Ectodermal cell (in vitro differentiated cells): ENCODE measurements around the gene IRF7.

Experiments used
- H3K27ac ChIP-seq: 2 replicates; pipeline ENCODE4 v1.7.0; 2013; ENCODE audit warnings: mild to moderate bottlenecking, low read depth, low read length; ENCODE audit not compliant: insufficient read depth, poor library complexity, severe bottlenecking
- H3K27me3 ChIP-seq: 2 replicates; pipeline ENCODE4 v1.7.0; 2013; ENCODE audit warnings: mild to moderate bottlenecking, low read length; ENCODE audit not compliant: insufficient read depth, control insufficient read depth, poor library complexity, severe bottlenecking
- H3K36me3 ChIP-seq: one replicate; pipeline ENCODE4 v1.7.0; 2013; ENCODE audit warnings: low read length; ENCODE audit not compliant: control insufficient read depth, insufficient read depth
- H3K4me1 ChIP-seq: one replicate; pipeline ENCODE4 v1.7.0; 2013; ENCODE audit warnings: low read length; ENCODE audit not compliant: control insufficient read depth, insufficient read depth
- H3K4me3 ChIP-seq: 2 replicates; pipeline ENCODE4 v1.7.0; 2013; ENCODE audit warnings: low read depth, low read length, control low read depth; ENCODE audit not compliant: insufficient read depth
- H3K9me3 ChIP-seq: 2 replicates; pipeline ENCODE4 v1.7.0; 2013; ENCODE audit warnings: mild to moderate bottlenecking, low read length, moderate library complexity; ENCODE audit not compliant: control insufficient read depth
- WGBS, 2 experiments: methylation state at CpG; one replicate each; pipeline ENCODE4 v1.1.7; 2013; ENCODE audit warnings: missing lambda C conversion rate in 2 of 2; 5-methylcytosine and 5-hydroxymethylcytosine counted together

The IRF7 gene

DNA sequence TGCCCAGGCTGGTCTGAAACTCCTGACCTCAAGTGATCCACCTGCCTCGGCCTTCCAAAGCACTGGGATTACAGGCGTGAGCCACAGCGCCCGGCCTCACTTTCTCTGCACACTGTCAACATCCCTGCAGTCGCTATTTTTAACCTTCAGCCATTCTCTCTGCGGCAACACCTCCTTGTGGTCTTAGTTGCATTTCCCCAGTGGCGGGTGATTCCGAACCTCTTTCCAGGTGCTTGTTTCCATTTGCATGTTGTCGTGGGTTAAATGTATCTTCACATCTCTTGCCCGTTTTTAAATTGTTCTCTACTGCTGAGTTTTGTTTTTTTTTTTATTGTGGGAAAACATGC lies 13.5 kb upstream of the IRF7 start:
- Histone ChIP-seq H3K4me1 (no peaks in the 10 kb centered on the region), H3K9me3 (no peaks in the 10 kb centered on the region), H3K36me3 (no peaks in the 10 kb centered on the region), H3K27me3 (peaks cover 28% of the 10 kb centered on the region), H3K27ac (no peak overlapping the region), H3K4me3 (no peak overlapping the region)
- 70% methylated on average over 8 to 10 of the region's 10 CpGs for WGBS, 2 experiments

DNA sequence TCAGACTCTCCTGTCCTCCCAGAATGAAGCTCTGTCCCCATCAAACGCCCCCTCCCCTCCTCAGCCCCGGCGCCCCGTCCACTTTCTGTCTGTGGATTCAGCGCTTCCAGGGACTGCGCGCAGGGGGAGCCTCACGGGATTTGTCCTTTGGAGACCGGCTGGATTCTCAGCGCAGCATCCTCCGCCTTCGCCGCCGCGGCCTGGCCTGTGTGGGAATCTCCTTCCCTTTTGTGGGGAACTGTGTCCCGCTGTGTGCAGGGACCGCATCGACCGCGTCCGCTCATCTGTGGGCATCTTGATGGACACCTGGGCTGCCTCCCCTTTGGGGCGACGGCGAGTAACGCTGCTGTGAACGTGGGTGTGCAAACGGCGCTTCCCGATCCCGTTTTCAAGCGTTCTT lies 12.3 kb upstream of the IRF7 start:
- Histone ChIP-seq H3K4me3 (no peak overlapping the region), H3K9me3 (no peaks in the 10 kb centered on the region), H3K36me3 (no peaks in the 10 kb centered on the region), H3K27ac (no peak overlapping the region), H3K27me3 (peaks cover 28% of the 10 kb centered on the region), H3K4me1 (no peaks in the 10 kb centered on the region)
- WGBS, 2 experiments, result 93% methylated on average over 31 of the region's 31 CpGs

DNA sequence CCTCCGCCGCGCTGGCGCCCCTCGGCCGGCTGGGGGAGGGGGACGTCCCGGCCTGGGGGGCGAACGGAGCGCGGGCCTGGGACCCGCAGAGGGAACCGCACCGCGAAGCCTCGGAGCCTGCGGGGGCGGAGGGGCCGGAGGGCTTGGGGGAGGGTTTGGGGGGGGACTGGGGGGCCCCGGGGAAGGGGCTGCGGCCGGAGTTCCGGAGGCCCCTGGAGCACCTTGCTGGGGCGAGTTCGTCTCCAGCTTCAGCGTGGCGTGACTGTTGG lies 11.5 kb upstream of the IRF7 start:
- peaks cover 28% of the 10 kb centered on the region for H3K27me3 ChIP-seq
- H3K36me3 ChIP-seq, result no peaks in the 10 kb centered on the region
- 37 to 44% methylated on average over 28 of the region's 28 CpGs for WGBS, 2 experiments
- no peaks in the 10 kb centered on the region for H3K9me3 ChIP-seq
- no peak overlapping the region for H3K27ac ChIP-seq
- H3K4me3 ChIP-seq, result no peak overlapping the region
- H3K4me1 ChIP-seq, result no peaks in the 10 kb centered on the region

DNA sequence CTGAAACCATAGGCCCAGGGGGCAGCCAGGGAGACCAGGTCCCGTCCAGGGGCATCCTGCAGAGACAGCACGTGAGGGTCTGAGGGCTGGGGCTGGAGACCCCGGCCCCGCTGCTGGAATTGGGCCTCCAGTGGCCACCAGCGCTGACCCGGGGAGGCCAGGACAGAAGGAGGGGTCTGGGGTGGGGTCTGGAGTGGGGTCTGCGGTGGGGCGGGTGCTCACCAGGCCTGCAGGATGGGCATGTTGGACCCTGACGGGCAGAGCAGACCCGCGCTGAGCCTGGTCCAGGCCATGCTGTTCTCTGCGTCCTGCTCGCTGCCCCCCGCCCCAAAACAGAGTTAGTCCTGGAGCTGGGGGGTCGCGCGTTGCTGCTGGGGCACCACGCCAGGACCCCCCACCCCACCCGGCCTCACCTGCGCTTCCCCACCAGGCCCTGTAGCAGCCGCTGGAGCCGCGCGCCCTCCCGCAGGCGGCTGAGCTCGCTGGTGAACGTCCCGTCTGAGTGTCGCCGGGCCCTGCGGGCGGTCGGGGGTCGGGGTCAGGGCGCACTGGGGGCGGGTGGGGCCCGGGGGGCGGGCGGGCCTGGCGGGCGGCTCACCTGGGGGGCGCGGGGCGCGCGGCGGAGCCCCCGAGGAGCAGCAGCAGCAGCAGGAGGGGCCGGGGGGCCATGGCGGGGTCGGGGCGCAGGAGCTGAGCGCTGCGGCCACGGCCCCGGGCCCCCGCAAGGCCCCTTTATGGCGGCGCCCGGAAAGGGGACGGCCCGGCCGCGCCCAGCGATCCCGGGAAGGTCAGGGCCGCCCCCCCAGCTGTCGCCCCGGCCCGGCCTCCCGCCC lies 10.9 kb upstream of the IRF7 start, which contains the start of gene SCT:
SCT (minus strand) TSS at position 707 of the 833 bp plus-strand sequence; CDS start at position 669, 38 bp downstream.
- H3K36me3 ChIP-seq, result no peaks in the 10 kb centered on the region
- H3K4me3 ChIP-seq, result no peak within 1 kb of the TSS
- 29% methylated on average over 72 of the region's 72 CpGs for WGBS, 2 experiments
- H3K4me1 ChIP-seq, result no peaks in the 10 kb centered on the region
- no peaks in the 10 kb centered on the region for H3K9me3 ChIP-seq
- peaks cover 28% of the 10 kb centered on the region for H3K27me3 ChIP-seq
- H3K27ac ChIP-seq, result no peak within 1 kb of the TSS

DNA sequence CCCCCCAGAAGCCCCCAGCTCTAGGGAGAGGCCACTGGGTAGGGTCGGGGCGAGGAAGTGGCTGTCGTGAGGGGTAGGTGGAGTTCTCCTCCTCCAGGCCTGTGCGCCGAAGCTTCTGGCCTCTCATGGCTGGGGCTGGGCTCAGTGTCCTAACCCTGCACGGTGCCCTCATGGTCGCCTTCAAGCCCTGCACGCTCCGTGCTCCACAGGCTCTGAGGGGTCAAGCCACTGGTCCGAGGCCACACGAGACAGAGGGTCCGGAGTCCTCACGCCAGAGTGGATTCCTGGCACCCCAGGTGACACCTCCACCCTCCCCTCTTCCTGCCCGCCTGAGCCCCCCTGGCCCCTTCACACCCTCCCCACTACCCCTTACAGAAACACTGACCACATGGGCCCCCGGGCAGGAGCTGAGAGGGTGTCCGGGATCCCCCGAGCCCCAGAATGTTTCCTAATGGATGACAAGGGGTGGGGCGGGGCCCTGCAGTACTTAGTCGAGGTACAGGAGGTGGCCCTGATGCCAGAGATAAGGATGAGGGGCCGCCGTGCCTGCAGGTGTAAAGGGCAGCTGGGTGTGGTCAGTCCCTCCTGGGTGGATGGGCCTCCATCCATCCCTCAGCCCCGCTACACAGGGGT lies 10.0 kb upstream of the IRF7 start:
- H3K36me3 ChIP-seq, result no peaks in the 10 kb centered on the region
- no peaks in the 10 kb centered on the region for H3K9me3 ChIP-seq
- peaks cover 28% of the 10 kb centered on the region for H3K27me3 ChIP-seq
- H3K4me3 ChIP-seq, result no peak overlapping the region
- H3K4me1 ChIP-seq, result no peaks in the 10 kb centered on the region
- 88 to 90% methylated on average over 22 of the region's 22 CpGs for WGBS, 2 experiments
- H3K27ac ChIP-seq, result no peak overlapping the region

DNA sequence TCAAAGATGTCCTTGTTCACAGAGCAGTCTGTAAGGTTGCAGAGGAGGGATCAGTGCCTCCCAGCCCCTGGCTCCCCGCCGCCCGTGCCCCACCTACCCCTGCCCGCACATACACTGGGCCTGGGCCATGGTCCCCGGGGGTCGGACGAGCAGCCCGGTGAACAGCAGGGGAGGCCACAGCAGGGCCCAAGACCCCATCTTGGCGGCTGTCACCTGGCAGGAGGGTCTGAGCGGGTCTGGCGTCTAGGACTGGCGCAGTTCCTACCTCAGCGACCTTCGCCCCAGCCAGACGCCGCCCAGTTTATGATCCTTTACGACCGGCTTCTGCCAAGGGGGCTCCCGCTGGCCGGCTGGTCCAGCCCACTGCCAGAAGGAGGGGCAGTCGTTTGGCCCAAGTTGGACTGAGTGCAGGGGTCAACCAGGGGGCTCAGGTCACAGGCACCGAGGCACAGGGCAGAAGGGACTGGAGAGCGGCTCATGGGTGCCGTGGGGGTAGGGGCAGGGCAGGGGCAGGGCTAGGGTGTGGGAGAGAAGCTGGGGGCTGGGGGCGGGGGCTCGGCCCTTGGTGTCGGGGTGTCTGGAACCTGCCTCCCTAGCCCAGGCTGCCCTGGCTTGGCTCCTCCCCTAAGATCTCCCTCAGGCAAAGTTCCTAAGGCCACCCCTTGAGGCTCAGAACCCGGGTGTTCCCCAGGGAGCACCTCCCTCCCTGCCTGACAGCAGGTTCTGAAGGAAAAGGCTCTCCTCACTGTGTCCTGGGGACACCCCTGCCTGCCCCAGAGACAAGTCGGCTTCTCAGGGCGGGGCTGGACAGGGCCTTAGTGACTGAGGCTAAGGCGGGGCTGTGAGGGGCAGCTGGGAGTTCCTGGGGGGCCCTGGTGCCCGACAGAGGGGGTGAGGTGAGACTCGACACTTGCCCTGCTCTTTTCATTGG lies 9.2 kb upstream of the IRF7 start, which contains the start of gene CDHR5:
CDHR5 (minus strand) TSS at position 251 of the 931 bp plus-strand sequence; CDS start at position 198, 53 bp downstream.
- no peak within 1 kb of the TSS for H3K27ac ChIP-seq
- WGBS, 2 experiments, result 90 to 91% methylated on average over 33 of the region's 33 CpGs

DNA sequence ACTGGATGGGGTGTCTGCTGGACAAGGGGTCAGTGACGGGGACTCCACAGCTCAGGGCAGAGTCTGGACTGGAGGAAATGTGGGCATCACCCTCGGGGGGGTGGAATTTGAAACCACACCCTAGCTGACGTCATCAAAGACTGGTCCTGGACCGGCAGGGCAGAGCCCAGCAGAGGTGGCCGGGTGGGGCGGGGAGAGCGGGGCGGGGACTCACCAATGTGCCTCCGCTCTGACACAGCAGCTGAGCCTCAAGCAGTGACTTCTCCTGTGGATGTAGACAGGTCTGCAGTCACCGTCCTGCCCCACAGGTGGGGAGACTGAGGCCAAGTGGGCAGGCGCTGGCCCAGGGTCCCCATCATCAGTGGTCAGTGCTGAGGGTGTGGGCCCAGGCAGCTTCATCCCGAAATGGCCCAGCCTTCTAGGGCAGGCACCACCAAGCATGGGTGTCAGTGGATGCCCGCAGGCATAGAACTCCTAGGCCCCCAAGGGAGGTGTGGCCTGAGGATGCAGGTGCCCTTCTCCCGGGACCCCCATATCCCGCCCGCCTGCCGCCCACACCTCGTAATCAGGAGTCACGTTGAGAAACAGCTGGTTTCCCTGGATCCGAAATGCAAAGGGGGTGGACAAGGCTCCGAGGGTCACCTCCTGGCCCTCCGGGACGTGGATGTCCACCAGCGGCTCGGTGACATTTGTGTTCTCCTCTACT lies 8.4 kb upstream of the IRF7 start:
- H3K9me3 ChIP-seq, result no peaks in the 10 kb centered on the region
- H3K36me3 ChIP-seq, result no peaks in the 10 kb centered on the region
- H3K27ac ChIP-seq, result no peak overlapping the region
- 91 to 92% methylated on average over 25 of the region's 25 CpGs for WGBS, 2 experiments
- no peaks in the 10 kb centered on the region for H3K4me1 ChIP-seq
- no peak overlapping the region for H3K4me3 ChIP-seq
- peaks cover 28% of the 10 kb centered on the region for H3K27me3 ChIP-seq

More for the DNA sequence above, 9.2 kb upstream of the IRF7 start, which contains the start of gene CDHR5:
- H3K36me3 ChIP-seq, result no peaks in the 10 kb centered on the region
- no peaks in the 10 kb centered on the region for H3K9me3 ChIP-seq
- no peaks in the 10 kb centered on the region for H3K4me1 ChIP-seq
- peaks cover 28% of the 10 kb centered on the region for H3K27me3 ChIP-seq
- no peak within 1 kb of the TSS for H3K4me3 ChIP-seq

DNA sequence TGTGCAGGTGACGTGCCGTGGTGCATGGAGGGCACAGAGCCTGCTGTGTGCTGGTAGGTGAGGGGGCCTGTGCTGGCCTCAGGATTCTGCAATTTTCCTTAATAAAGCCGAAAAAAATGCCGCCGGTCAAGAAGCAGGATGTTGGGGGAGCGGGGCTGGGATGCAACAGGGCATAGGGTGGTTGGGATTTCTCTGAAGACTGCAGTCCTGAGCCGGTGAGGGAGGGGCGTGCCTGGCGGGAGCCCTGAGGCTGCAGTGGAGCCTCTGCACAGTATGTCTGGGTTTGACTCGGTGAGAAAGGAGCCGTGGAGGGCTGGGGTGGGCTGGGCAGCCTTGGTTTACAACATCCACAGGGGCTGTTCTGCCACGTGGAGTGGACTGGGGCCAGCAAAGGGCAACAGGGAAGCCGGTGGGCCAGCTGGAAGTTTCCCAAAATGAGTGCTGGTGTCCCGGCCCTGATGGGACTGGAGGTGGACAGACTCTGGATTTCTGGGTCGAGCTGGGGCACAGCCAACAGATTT lies 7.7 kb upstream of the IRF7 start:
- WGBS, 2 experiments, result 90 to 92% methylated on average over 15 of the region's 15 CpGs
- no peaks in the 10 kb centered on the region for H3K4me1 ChIP-seq
- H3K36me3 ChIP-seq, result no peaks in the 10 kb centered on the region
- no peak overlapping the region for H3K27ac ChIP-seq
- H3K27me3 ChIP-seq, result peaks cover 25% of the 10 kb centered on the region
- no peaks in the 10 kb centered on the region for H3K9me3 ChIP-seq
- H3K4me3 ChIP-seq, result no peak overlapping the region

DNA sequence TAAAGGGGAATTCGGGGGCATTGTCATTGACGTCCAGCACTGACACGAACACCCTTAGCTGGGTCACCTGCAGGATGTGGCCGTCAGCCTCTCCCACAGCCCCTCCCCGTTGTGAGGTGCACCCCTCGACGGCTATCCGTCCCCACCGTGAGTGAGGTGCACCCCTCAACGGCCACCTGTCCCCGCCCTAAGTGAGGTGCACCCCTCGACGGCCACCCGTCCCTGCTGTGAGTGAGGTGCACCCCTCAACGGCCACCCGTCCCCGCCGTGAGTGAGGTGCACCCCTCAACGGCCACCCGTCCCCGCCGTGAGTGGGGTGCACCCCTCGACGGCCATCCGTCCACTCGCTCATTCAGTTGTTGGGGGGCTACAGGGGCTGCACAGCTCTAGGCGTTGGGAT lies 6.1 kb upstream of the IRF7 start:
- WGBS, 2 experiments, result 93 to 95% methylated on average over 27 of the region's 27 CpGs
- Histone ChIP-seq H3K27me3 (peaks cover 11% of the 10 kb centered on the region), H3K36me3 (no peaks in the 10 kb centered on the region), H3K27ac (no peak overlapping the region), H3K4me3 (no peak overlapping the region), H3K9me3 (no peaks in the 10 kb centered on the region), H3K4me1 (no peaks in the 10 kb centered on the region)
